ENCODE data around the gene KSR1.
"Not testable (repeated sequence)": the region's sequence is repeated elsewhere in the genome, so short reads cannot be mapped to it uniquely, and the experiment has no call there.

- TF ChIP-seq POLR2A, CTCF (IDR thresholded peaks at IDR 0.05): not testable (repeated sequence)
Measured at GRCh38 chr17:27656620-27657019, 200.4 kb downstream of the KSR1 start.
